HG03095 (cell line): ENCODE measurements around the gene PKMYT1.
"Not testable (repeated sequence)": the region's sequence is repeated elsewhere in the genome, so short reads cannot be mapped to it uniquely, and the experiment has no call there.

ENCODE experiments used
- ATAC-seq: cut with Tn5 transposase; IDR thresholded peaks from one replicate; pipeline ENCODE4 v1.9.1; 2021; ENCODE audit warnings: moderate library complexity; ENCODE audit not compliant: unreplicated experiment

The PKMYT1 gene

GRCh38 chr16:2962334-2963073 is 17.7 kb downstream of the PKMYT1 start:
- no peak for ATAC-seq

GRCh38 chr16:2960183-2961010 is 19.8 kb downstream of the PKMYT1 start:
- no peak for ATAC-seq

- ATAC-seq = no peak
These were observed 21.0 kb downstream of the PKMYT1 start for GRCh38 chr16:2959206-2959605.

- ATAC-seq = no peak
These were observed 23.7 kb downstream of the PKMYT1 start for GRCh38 chr16:2956579-2956956.

GRCh38 chr16:2955779-2956578 is 24.3 kb downstream of the PKMYT1 start:
- no peak for ATAC-seq

- no peak for ATAC-seq
These were observed 24.8 kb downstream of the PKMYT1 start for GRCh38 chr16:2955438-2955778.

GRCh38 chr16:2954656-2955381 is 25.4 kb downstream of the PKMYT1 start:
- ATAC-seq = no peak

- no peak for ATAC-seq
These were observed 26.3 kb downstream of the PKMYT1 start for GRCh38 chr16:2953706-2954627.

GRCh38 chr16:2952679-2953078 is 27.6 kb downstream of the PKMYT1 start:
- no peak for ATAC-seq

GRCh38 chr16:2950773-2951172 is 29.5 kb downstream of the PKMYT1 start:
- ATAC-seq = no peak

GRCh38 chr16:2950353-2950724 is 29.9 kb downstream of the PKMYT1 start:
- no peak for ATAC-seq

- no peak for ATAC-seq
These were observed 30.4 kb downstream of the PKMYT1 start for GRCh38 chr16:2949705-2950352.

- no peak for ATAC-seq
These were observed 31.2 kb downstream of the PKMYT1 start for GRCh38 chr16:2948807-2949704.

GRCh38 chr16:2946649-2947048 is 33.6 kb downstream of the PKMYT1 start:
- ATAC-seq = no peak

- not testable (repeated sequence) for ATAC-seq
These were observed 36.5 kb downstream of the PKMYT1 start for GRCh38 chr16:2943716-2944115.

- ATAC-seq = no peak
These were observed 38.2 kb downstream of the PKMYT1 start for GRCh38 chr16:2942045-2942444.

GRCh38 chr16:2939968-2940367 is 40.3 kb downstream of the PKMYT1 start:
- ATAC-seq = no peak

GRCh38 chr16:2938206-2938605 is 42.0 kb downstream of the PKMYT1 start:
- no peak for ATAC-seq
